ENCODE data around the gene TLR3.

GRCh38 chr4:186069729-186070128 lies 773 bp downstream of the TLR3 start:
- TF ChIP-seq CTCF (IDR thresholded peaks at IDR 0.05 in 4 of 5, conservative IDR thresholded peaks at IDR 0.05 in 1 of 5): no peak
- TF ChIP-seq POLR2A (IDR thresholded peaks at IDR 0.05): no peak

Data from gastrocnemius medialis (tissue), 4 donors.